NCI-H2227 (cell line): Measurements from ENCODE around the gene SUMF1.
A peak's percentile ranks its signal among the peaks of the same experiment; 100 is the strongest.

Source experiments
- DNase-seq: peaks from one replicate; lab custom pipeline; 2025; ENCODE audit not compliant: unreplicated experiment; lab: John Stamatoyannopoulos, UW

SUMF1 gene

GRCh38 chr3:4466741-4467521, at the start of gene SUMF1:
Gene SUMF1, minus strand, starts transcription at chr3:4467269. Its CDS starts 24 bp downstream, at chr3:4467245.
- DNase-seq, result peak; percentile 80

DNA sequence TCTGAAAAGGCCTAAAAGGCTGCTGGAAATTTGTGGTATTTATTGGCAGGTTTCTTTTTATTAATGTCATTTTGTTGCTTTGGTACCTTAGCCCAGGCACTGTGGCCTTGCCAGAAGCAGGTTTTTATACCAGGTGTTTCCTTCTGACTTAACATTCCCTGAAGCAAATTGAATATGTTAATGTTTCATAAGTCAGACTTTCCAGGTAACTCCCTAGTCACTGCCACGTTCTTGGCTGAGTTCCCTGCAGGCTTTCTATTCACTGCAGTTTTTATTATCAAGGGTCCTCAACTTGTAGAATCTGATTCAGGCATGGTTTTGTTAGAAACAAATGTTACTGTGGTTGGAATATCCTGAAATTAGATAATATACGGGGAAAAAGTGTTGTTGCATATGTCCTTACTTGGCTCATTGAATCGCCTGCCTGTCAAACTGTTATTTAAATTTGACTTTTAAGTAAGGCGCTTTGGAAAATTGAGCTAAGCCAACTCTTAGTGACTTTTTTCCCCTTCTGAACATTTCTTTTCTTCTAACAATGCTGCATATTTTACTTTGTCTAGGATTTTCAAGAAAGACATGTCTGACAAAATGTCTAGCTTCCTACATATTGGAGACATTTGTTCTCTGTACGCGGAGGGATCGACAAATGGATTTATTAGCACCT, 49.0 kb upstream of the SUMF1 start:
- no peak for DNase-seq

DNA sequence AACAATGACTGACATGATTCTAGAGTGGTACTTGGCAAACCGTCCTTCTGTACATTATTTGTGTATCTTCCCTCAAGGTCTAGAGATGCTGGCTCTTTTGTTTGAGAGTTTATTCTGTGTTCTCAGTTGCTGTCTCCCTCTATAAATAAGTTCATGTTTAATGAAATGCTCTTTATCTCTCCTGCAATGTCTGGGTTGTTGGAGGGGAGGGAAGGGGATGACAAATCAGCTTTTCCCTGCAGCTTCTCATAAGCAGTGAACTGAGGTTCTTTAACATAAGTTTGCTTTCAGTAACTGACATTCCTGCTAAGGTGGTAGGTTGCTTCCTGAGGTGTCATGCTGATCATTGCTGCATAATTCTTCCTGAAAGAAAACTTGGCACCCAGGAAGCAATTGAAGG, 47.8 kb upstream of the SUMF1 start:
- DNase-seq, result no peak

DNA sequence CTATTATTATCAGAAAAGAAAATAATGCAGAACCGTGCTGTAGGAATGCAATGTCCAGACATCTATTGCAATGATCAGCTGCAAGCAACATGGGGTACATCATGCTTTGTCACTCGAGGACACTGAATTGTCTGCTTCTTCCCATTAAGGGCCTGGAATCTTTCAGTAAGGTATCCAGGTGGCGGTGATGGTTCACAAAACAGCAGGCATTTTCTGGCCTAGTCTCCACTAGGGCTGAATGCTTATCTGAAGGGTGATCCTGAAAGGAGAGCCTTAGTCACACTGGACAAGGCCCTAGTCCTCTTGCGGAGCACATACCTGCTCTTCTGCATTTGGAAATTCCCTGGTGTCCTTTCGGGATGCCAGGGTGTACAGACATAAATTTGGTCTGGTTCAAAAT, 47.3 kb upstream of the SUMF1 start:
- DNase-seq, result no peak

DNA sequence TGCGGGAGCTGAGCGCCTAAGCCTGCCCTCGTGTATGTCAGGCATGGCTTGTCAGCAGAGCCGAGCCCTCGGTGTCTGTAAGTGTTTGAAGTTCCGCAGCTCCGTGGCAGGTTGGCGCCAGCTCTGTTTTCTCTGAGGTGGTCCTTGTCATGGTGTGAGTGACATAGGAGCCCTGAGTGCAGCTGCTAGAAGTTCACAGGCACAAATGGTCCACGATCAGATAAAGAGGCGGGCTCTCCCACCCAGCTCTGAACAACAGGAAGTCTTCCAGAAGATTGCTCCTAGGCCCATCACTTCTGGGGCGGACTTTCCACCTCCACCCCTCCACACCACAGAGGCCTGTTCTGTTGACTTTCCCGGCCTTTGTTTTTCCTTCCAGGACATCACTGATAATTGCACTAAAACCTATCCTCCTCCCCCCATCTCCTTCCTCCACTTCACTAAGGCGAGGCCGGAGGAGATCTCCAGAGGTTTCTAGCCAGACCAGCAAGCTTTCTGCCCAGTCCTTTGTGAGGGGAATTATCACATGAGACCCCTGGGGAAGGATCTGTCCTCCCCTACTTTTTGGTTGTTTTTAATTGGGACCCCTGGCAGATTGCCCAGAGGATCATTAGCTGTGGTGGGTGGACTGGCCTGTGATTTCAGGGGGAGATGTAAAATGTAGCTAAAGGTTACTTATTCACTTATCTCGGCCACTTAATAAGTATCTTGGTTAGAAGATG, 46.0 kb upstream of the SUMF1 start:
- peak; percentile 65 for DNase-seq

DNA sequence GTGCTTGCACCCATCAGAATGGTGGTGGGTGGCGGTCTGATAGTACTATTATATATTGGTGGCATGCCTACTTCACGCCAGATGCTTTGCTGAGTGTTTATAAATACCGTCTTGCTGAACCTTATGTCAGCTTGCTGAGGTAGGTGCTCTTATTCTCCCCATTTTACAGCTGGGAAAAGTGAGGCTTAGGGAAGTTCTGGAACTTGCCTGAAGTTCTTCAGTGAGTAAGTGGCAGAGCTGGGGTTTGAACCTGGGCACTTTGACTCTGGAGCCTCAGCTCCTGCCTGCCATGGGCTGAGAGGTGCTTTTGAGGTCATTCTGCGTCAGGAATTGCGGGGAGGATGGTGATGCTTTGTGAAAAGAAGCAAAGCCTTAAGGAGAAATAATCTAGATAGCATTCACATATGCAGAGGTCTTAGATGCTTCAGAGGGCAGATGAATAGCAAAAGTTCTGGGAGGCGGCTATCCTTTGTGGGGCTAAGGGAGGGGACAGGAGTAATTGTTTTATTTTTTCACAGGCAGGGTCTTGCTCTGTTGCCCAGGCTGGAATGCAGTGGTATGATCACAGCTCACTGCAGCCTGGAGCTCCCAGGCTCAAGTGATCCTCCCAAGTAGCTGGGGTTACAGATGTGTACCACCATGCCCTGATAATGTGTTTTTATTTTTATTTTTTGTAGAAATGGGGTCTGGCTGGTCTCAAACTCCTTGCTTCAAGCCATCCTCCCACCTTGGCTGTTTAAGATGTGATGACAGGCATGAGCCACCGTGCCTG, 44.6 kb upstream of the SUMF1 start:
- DNase-seq, result no peak

DNA sequence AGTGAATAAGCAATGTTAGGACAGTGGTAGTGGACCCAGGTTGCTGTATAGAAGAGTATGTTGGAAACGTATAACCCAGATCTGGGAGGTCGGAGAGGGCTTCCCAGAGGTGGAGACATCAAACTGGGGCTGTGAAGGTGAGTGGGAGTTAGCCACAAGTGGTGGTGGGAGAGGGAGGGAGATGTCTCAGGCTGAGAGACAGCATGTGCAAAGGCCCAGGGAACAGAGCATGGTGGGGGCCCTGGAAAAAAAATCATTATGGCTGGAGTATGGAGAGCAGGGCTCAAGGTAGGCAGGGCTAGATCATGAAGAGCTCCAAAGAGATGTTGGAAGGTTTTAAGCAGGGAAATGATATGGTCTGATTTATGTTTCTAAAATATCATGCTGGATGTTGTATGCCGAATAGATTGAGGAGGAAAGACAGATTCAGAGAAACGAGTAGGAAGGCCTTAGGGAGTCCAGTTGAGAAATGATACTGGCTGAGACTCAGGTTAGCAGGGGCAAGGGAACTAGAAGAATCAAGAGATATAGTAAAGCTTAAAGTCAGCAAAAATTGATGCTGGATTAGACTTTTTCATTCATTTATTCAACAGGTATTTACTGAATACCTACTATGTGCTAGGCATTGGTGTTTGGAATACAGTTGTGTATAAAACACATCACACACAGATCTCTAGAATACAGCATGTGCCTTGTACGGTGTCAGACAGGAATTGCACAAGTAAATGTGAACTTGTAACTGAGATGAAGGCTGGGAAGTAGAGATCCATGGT, 43.1 kb upstream of the SUMF1 start:
- no peak for DNase-seq

DNA sequence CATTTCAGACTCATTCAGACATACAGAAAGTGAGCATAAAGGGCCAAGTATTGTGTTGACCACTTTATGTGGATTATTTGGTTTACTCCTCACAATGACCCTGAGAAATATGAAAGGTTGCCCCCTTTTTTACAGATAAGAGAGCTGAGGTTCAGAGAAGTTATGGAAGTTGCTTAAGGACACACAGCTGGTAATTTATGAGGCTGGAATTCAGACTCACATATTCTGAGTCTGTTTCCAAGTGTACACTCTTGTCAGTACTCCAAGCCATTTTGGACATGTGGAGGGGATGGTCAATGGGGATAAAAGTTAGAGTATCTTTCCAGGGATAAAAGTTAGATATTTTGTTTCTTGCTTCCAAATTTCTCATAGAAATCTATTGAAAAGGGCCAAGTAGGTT, 42.0 kb upstream of the SUMF1 start:
- no peak for DNase-seq

DNA sequence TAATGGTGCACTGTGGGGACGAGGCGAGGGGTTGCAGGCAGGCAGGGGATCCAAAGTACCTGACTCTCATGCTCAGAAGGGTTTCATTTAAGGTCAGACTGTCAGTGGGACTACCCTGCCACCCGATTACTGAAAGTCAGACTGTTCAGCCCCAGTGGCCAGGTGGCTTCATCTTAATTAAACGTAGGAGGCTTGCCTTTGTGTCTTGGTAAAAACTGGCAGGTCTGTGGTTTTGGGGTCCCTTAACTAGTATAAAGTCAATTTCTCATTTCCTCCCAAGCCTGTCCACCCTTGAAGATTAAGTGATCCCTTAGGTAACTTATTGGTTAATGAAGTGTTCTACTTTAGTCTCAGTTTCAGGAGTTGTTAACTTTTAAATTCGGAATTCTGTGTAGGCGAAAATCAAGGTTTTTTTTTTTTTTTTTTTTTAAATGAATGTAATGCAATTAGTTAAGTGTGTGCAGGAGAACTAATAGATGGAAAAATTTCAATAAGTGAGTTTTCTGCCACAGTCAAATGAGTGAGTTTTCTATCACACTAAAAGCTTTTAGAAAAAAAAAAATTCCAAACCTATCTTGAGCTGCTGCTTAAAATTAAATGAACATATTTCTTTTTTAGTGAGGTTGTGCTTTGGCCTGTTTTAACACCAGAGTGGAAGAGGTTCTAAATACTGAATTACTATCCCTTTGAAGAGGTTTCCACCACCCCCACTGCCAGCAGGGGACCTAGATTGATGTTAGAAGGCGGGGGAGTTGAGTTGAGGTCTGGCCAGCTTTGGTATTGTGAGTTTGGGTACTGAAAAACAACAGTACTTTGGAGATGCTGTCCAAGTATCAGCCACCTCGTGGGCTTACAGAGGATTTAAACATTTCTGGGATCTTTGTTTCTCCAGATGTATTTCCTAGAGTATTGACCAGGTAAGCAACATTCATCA, 41.2 kb upstream of the SUMF1 start:
- DNase-seq, result no peak

GRCh38 chr3:4507024-4507596, 40.0 kb upstream of the SUMF1 start:
- no peak for DNase-seq

DNA sequence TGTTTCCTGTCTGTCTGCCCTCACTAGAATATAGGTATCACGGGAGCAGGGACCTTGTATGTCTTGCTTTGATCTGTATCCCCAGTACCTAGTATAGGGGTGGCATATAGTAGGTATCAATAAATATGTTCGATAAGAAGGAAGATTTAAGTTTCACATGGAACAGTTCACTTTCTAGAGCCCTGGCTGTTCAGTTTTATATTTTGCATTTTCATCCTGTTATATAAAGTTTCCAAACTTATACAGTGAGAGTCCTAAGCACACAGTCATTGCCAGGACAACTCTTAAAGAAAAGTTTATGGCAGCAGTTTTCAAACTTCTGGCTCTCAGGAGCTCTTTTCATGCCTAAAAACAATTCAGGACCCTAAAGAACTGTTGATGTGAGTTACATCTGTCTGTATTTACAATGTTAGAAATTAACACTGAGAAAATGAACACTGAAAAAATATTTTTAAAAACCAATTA, 39.5 kb upstream of the SUMF1 start:
- no peak for DNase-seq

GRCh38 chr3:4505688-4506558, 38.9 kb upstream of the SUMF1 start:
- DNase-seq, result no peak

DNA sequence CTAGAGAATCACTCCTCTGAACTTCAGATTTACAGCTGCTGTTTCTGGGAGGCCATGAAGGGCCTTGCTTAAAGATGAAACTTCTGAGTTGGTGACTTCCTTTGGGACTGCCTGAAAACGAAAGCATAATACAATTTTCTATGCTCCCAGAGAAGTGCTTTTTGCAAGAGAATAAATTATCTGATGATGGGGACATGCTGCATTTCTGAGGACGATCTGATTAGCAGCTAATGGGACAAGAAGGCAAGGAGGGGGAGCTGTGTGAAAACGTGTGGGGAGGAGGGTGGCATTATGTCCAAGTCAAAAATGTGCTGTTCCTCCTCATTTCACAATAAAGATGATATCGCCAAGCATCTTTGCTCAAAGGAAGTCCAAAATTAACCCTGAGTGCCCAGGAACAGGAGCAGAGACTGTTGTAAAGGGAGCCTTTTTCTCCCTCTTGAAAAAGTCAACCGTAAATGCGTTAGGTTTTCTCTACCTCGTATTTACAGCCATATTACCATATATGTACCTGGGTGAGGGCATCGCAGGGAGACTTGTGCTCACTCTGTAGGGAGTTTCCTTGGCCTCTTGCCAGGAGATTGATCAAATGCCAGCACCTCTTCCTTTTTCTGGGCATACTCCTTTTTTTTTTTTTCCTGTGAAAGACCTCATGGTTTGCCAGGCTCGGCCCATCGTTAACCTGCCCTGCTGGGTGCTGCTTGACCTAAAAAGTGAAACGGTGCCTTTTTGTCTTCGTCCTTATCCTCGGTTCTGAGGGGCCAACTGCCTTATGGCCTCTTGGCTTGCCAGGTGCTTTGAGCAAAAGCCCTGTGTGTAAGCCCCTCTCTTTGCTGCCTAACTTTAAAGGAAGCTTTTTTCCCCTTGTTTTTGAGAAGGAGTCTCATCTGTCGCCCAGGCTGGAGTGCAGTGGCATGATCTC, 37.5 kb upstream of the SUMF1 start:
- DNase-seq, result peak; percentile 13

- no peak for DNase-seq
These were observed 36.0 kb upstream of the SUMF1 start for GRCh38 chr3:4503050-4503449.

GRCh38 chr3:4501927-4502326, 34.9 kb upstream of the SUMF1 start:
- no peak for DNase-seq

- no peak for DNase-seq
These were observed 34.4 kb upstream of the SUMF1 start for GRCh38 chr3:4501437-4501836.

GRCh38 chr3:4498446-4498845, 31.4 kb upstream of the SUMF1 start:
- no peak for DNase-seq
